ENCODE measurements around the gene BLVRB. TPM values are rescaled to one million over a fixed set of nuclear protein-coding genes. Genes with fewer than 3 reads are reported as not detected.
"Not testable (repeated sequence)": the region's sequence is repeated elsewhere in the genome, so short reads cannot be mapped to it uniquely, and the experiment has no call there.

BLVRB gene
- total RNA-seq, 1 donor from 2014 or later, result 68.7 TPM

- DNase-seq (ENCODE audit: low read depth, low spot score), result no peak
Measured at GRCh38 chr19:40489882-40490230, 24.3 kb upstream of the BLVRB start.

GRCh38 chr19:40486017-40486416 lies 20.5 kb upstream of the BLVRB start:
- DNase-seq (ENCODE audit: low read depth, low spot score), result no peak

DNA sequence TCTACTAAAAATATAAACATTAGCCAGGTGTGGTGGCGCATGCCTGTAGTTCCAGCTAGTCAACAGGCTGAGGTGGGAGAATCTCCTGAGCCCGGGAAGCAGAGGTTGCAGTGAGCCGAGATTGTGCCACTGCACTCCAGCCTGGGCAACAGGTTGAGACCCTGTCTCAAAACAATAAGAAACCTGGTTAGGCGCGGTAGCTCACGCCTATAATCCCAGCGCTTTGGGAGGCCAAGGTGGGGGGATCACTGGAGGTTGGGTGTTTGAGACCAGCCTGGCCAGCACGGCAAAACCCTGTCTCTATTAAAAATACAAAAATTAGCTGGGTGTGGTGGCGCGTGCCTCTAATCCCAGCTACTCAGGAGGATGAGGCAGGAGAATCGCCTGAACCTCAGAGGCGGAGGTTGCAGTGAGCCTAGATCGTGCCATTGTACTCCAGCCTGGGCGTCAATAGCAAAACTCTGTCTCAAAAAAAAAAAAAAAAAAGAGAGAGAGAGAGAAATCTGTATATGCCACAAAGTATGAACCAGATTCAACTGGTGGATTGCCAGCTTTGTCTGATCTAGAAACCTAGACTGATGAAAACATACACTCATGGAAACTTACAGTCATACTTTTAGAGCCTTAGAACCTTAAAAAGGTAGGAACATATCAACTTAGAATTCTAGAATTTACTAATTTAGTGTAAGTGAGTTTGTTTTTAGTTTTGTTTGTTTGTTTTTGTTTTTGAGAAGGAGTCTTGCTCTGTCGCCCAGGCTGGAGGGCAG lies 10.5 kb upstream of the BLVRB start:
- not testable (repeated sequence) for DNase-seq (ENCODE audit: low read depth, low spot score)

DNA sequence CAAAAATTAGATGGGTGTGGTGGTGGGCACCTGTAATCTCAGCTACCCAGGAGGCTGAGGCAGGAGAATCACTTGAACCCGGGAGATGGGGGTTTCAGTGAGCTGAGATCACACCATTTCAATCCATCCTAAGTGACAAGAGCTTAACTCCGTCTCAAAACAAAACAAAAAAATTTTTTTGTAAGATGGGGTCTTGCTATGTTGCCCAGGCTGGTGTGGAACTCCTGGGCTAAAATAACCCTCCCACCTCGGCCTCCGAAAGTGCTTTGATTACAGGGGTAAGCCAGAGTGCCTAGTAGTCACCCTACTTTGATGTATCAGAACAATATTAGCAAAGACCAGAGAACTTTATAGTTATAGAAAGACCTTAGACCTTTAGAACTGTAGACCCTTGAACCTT lies 9.2 kb upstream of the BLVRB start:
- DNase-seq (ENCODE audit: low read depth, low spot score), result no peak

GRCh38 chr19:40472516-40472915 lies 7.0 kb upstream of the BLVRB start:
- DNase-seq (ENCODE audit: low read depth, low spot score), result no peak

DNA sequence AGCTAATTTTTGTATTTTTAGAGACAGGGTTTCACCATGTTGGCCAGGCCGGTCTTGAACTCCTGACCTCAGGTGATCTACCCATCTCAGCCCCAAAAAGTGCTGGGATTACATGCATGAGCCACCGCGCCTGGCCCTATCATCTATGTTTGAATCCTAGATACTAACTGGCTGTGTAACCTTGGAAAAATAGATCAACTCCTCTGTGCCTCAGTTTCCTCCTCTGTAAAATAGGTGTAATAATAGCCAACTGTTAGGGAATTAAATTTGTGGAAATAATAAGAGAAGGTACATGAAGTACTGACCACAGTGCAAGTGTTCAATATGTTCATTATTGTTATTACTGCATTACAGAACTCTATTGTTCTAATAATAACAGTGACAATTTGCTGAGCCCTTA lies 5.6 kb upstream of the BLVRB start:
- DNase-seq (ENCODE audit: low read depth, low spot score), result no peak

DNA sequence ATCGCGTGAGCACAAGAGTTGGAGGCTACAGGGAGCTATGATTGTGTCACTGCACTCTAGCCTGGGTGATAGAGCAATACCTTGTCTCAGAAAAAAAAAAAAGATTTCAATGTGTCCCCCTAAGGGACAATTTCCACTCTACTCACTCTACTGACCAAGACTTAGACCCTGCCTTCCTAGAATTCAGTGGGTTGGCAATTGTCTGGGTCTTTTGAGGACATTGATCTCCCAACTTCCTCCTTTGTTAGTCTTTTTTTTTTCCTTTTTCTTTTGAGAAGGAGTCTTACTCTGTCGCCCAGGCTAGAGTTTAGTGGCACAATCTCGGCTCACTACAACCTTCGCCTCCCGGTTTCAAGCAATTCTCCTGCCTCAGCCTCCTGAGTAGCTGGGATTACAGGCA lies 3.5 kb upstream of the BLVRB start:
- DNase-seq (ENCODE audit: low read depth, low spot score), result no peak

DNA sequence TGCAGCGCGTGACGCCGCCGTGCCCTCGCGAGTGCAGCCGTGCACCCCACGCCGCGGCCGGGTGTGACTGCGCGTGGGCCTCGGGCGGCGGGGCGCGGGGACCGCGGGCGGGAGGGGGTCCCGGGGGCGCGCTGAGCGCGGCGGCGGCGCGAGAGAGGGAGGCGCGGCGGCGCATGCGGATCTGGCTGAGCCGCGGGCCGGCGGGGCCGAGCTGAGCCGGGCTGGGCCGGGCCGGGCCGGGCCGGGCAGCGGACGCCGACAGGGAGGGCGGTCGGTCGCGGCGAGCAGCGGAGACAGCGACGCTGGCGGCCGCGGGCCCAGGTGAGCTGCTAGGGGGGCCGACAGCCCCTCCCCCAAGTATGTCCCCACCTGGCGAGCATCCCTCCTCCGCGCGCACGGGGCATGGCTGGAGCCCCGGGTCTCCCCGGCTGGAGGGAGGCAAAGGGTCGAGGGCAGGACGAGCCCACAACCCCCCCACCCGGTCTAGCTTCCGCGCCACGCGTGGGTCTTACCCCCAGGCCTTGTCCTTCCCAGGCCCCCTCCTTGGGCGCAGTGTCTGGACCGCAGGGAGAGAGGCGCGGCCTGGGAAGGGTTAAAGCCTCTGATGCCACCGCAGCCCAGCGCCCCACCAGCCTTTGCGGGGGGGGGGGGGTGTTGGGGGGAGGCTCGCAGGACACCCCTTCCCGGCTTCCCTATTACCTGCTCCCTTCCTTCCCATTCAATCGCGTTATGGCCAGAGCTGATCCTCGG lies 1.6 kb upstream of the BLVRB start, which contains the start of gene SPTBN4:
TSS of gene SPTBN4 (plus strand) at position 17 of the 750 bp plus-strand sequence. CDS start 5,621 bp downstream, outside the sequence.
- no peak for DNase-seq (ENCODE audit: low read depth, low spot score)

- no peak for DNase-seq (ENCODE audit: low read depth, low spot score)
Measured at GRCh38 chr19:40466219-40466984, 857 bp upstream of the BLVRB start.

GRCh38 chr19:40465025-40465556 lies 454 bp downstream of the BLVRB start:
- DNase-seq (ENCODE audit: low read depth, low spot score), result no peak

DNA sequence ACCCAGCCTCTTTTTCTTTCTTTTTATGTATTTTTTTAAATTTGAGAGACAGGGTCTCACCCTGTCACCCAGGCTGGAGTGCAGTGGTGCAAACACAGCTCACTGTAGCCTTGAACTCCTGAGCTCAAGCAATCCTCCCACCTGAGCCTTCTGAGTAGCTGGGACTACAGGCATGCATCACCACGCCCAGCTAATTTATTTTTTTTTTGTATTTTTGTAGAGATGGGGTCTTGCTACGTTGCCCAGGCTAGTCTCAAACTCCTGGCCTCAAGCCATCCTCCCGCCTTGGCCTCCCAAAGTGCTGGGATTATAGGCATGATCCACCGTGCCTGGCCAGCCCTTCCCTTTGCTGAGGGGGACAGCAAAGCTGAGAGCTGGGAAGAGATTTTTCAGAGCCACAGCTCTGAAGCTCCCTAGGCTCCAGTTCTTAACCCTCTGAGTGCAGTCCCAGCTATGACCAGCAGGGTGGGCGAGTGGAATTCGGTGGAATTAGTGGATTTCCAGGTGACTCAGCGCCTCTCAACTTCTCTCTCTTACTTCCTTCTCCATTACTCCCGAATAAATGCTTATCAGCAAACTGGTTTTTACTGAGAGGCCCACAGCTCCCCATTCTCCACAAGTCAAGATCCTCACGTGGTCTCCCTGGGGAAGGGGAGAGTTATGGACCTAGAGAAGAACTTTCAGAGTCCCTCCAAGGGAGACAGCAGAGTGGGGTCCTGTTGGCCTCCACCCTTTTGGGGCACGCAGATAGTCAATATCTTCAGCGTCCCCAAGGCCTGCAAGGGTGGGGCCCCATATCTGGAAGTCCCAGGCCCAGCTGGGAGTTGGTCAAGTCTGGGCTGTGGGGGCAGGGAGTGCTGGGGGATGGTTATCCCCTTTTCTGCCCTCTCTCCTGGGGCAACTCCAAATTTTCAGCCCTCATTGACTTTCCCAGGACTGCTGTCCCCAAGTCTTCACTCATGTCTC lies 1.2 kb downstream of the BLVRB start:
- DNase-seq (ENCODE audit: low read depth, low spot score), result peak; percentile 67

DNA sequence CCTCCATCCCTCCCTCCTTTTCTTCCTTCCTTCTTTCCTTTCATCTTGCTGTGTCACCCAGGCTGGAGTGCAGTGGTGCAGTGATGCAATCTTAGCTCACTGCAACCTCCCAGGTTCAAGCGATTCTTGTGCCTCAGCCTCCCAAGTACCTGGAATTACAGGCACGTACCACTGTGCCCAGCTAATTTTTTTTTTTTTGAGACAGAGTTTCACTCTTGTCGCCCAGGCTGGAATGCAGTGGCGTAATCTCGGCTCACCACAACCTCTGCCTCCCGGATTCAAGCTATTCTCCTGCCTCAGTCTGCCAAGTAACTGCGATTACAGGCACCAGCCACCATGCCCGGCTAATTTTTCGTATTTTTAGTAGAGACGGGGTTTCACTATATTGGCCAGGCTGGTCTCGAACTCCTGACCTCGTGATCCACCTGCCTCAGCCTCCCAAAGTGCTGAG lies 1.9 kb downstream of the BLVRB start:
- DNase-seq (ENCODE audit: low read depth, low spot score), result not testable (repeated sequence)

DNA sequence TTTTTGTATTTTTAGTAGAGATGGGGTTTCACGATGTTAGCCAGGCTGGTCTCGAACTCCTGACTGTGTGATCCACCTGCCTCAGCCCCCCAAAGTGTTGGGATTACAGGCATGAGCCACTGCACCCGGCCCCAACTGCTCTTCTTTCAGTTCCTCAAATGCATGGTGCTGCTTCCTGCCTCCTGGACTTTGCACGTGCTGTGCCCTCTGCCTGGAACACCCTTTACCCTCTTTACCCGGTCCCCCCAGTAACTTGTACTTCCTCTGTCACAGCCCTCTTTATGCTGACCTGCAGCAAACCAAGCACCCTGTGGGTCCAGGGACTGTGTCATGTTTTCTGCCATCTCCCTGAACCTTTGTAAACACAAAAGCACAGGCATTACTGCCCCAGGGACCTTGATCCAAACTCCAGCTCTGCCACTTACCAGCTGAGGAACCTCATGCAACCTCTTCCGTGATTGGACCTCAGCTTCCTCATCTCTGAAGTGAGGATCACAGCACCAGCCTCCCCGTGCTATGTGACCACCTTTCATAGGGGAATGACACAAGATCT lies 3.8 kb downstream of the BLVRB start:
- DNase-seq (ENCODE audit: low read depth, low spot score), result no peak

DNA sequence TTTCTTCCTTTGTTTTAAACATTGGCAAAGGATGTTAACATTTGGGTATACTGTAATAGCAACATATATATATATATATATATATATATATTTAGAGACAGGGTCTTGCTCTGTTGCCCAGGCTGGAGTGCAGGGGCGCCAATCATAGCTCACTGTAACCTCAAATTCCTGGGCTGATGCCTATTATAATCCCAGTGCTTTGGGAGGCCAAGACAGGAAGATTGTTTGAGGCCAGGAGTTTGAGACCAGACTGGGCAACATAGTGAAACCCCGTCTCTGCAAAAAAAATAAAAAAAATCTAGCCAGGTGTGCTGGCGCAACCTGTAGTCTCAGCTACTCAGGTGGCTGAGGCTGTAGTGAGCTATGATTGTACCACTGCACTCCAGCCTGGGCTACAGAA lies 5.4 kb downstream of the BLVRB start:
- DNase-seq (ENCODE audit: low read depth, low spot score), result no peak

- no peak for DNase-seq (ENCODE audit: low read depth, low spot score)
Measured at GRCh38 chr19:40458597-40458974, 7.0 kb downstream of the BLVRB start.

GRCh38 chr19:40457953-40458596 lies 7.5 kb downstream of the BLVRB start:
- no peak for DNase-seq (ENCODE audit: low read depth, low spot score)

DNA sequence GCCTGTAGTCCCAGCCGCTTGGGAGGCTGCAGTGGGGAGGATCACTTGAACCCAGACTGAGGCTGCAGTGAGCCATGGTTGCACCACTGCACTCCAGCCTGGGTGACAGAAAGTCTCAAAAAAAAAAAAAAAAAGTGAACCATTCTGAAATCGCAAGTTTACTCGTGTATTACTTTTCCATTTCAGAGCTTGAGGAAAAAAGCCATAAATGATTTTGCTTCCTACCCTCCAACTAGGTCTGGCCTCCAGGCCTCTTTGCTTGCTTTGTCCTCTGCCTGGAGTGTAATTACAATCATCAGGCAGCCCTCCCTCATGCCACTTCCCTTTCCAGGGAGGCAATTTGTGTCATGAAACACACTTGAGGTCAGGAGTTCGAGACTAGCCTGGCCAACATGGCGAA lies 8.5 kb downstream of the BLVRB start:
- no peak for DNase-seq (ENCODE audit: low read depth, low spot score)

DNA sequence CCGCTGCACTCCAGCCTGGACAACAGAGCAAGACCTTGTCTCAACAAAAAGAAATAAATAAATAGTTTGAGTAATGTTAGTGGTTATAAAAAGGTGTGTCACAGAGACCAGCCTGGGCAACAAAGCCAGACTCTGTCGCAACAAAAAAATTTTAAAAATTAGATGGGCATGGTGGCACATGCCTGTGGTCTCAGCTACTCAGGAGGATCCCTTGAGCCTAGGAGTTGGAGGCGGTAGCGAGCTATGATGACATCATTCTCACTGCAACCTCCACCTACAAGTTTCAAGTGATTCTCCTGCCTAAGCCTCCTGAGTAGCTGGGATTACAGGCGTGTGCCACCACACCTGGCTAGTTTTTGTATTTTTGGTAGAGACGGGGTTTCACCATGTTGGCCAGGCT lies 11.6 kb downstream of the BLVRB start:
- not testable (repeated sequence) for DNase-seq (ENCODE audit: low read depth, low spot score)

DNA sequence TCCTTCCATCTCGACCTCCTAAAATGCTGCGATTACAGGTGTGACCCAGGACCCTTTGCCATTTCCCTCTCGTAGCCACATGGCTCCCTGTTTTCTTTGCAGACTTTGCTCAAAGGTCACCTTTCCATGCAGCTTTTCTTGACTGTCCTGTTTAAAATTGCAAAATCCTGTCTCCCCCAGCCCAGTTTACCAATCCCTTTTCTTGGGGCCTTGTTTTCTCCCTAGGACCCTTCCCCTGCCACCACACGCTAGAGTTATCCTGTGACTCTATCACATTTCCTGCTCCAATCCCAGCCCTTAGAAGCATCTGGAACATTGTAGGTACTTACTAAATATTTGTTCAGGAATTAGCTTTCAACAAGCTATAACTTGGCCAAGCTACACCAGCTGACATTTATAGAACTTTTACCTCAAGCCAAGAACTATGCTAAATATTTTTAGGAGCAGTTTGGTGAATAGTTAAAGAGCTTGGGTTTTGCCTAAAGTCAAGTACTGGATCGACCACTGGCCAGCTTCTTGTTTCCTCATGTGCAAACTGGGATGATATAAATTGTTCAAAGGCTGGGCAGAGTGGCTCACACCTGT lies 12.3 kb downstream of the BLVRB start:
- no peak for DNase-seq (ENCODE audit: low read depth, low spot score)

Measured in pulmonary artery endothelial cell (primary cell).